ENCODE measurements around the gene WASL. TPM values are rescaled to one million over a fixed set of nuclear protein-coding genes. Genes with fewer than 3 reads are reported as not detected.

Gene WASL
- polyA plus RNA-seq, 1 donor from 2014 or later, result 22.5 TPM

DNA sequence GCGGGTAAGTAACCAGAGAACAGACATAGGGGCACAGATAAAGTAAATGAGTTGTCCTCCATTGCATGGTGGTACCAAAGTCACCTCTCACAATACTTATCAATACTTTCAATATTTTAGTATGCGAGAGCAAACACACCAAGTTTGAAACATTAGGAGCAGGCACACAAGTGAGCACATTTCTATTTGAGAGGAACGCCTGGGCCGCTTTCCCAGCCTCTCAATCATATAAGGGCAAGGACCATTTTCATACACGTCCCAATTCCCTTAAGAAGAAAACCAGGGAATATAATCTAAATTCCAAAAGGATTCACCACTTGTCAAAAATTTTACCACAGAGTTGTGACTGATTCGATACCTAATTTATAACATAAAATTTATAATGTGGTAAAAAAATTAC is 85.6 kb downstream of the WASL start:
- H2AFZ ChIP-seq (ENCODE audit: low read depth, low read length), result no peak overlapping the region
- no peaks in the 10 kb centered on the region for H3K36me3 ChIP-seq (ENCODE audit: insufficient read depth, low read length)
- no peaks in the 10 kb centered on the region for H3K9me3 ChIP-seq (ENCODE audit: low read length)
- H3K4me3 ChIP-seq (ENCODE audit: low read length), result no peak overlapping the region
- no peaks in the 10 kb centered on the region for H4K20me1 ChIP-seq (ENCODE audit: insufficient read depth)
- H3K4me2 ChIP-seq (ENCODE audit: low read length), result no peak overlapping the region
- no peak overlapping the region for H3K27ac ChIP-seq (ENCODE audit: low read length)
- H3K27me3 ChIP-seq (ENCODE audit: insufficient read depth, low read depth, low read length), result no peaks in the 10 kb centered on the region
- no peak for TF ChIP-seq SMC3 (conservative IDR thresholded peaks at IDR 0.05; ENCODE audit: poor library complexity)
- no peaks in the 10 kb centered on the region for H3K79me2 ChIP-seq (replicated peaks; ENCODE audit: insufficient read depth, low read length)
- H3F3A ChIP-seq (ENCODE audit: insufficient read depth, low read length, poor library complexity, severe bottlenecking), result no peaks in the 10 kb centered on the region
- no peaks in the 10 kb centered on the region for H3K9me2 ChIP-seq (ENCODE audit: insufficient read depth, low read length)
- no peak overlapping the region for H3K9ac ChIP-seq (ENCODE audit: low read length)

DNA sequence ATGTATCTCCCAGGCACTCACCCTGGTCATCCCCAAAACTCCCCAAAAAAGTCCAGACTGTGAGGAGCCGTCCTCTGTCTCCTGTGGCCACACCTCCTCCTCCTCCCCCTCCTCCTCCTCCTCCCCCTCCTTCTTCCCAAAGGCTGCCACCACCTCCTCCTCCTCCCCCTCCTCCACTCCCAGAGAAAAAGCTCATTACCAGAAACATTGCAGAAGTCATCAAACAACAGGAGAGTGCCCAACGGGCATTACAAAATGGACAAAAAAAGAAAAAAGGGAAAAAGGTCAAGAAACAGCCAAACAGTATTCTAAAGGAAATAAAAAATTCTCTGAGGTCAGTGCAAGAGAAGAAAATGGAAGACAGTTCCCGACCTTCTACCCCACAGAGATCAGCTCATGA is 86.0 kb downstream of the WASL start:
- Histone ChIP-seq H3K4me3 (ENCODE audit: low read length) (no peak overlapping the region), H3K79me2 (replicated peaks; ENCODE audit: insufficient read depth, low read length) (no peaks in the 10 kb centered on the region), H3K9me2 (ENCODE audit: insufficient read depth, low read length) (no peaks in the 10 kb centered on the region), H3K9ac (ENCODE audit: low read length) (no peak overlapping the region), H3F3A (ENCODE audit: insufficient read depth, low read length, poor library complexity, severe bottlenecking) (no peaks in the 10 kb centered on the region), H3K36me3 (ENCODE audit: insufficient read depth, low read length) (no peaks in the 10 kb centered on the region), H3K4me2 (ENCODE audit: low read length) (no peak overlapping the region), H3K27me3 (ENCODE audit: insufficient read depth, low read depth, low read length) (no peaks in the 10 kb centered on the region), H4K20me1 (ENCODE audit: insufficient read depth) (no peaks in the 10 kb centered on the region), H2AFZ (ENCODE audit: low read depth, low read length) (no peak overlapping the region), H3K27ac (ENCODE audit: low read length) (no peak overlapping the region), H3K9me3 (ENCODE audit: low read length) (no peaks in the 10 kb centered on the region)
- TF ChIP-seq RAD21 (conservative IDR thresholded peaks at IDR 0.05), result no peak

DNA sequence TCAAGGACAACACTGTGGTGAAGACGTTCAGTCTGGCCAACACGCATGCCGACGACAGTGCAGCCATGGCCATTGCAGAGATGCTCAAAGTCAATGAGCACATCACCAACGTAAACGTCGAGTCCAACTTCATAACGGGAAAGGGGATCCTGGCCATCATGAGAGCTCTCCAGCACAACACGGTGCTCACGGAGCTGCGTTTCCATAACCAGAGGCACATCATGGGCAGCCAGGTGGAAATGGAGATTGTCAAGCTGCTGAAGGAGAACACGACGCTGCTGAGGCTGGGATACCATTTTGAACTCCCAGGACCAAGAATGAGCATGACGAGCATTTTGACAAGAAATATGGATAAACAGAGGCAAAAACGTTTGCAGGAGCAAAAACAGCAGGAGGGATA is 86.5 kb downstream of the WASL start:
- no peaks in the 10 kb centered on the region for H3K27me3 ChIP-seq (ENCODE audit: insufficient read depth, low read depth, low read length)
- H4K20me1 ChIP-seq (ENCODE audit: insufficient read depth), result no peaks in the 10 kb centered on the region
- H3K9me2 ChIP-seq (ENCODE audit: insufficient read depth, low read length), result no peaks in the 10 kb centered on the region
- no peak overlapping the region for H3K4me2 ChIP-seq (ENCODE audit: low read length)
- no peak for TF ChIP-seq EZH2 (IDR thresholded peaks at IDR 0.05; ENCODE audit: borderline replicate concordance, insufficient read depth, low read length, poor library complexity, severe bottlenecking)
- TF ChIP-seq POLR2AphosphoS5 (IDR thresholded peaks at IDR 0.05), result no peak
- TF ChIP-seq, protein P1, sequence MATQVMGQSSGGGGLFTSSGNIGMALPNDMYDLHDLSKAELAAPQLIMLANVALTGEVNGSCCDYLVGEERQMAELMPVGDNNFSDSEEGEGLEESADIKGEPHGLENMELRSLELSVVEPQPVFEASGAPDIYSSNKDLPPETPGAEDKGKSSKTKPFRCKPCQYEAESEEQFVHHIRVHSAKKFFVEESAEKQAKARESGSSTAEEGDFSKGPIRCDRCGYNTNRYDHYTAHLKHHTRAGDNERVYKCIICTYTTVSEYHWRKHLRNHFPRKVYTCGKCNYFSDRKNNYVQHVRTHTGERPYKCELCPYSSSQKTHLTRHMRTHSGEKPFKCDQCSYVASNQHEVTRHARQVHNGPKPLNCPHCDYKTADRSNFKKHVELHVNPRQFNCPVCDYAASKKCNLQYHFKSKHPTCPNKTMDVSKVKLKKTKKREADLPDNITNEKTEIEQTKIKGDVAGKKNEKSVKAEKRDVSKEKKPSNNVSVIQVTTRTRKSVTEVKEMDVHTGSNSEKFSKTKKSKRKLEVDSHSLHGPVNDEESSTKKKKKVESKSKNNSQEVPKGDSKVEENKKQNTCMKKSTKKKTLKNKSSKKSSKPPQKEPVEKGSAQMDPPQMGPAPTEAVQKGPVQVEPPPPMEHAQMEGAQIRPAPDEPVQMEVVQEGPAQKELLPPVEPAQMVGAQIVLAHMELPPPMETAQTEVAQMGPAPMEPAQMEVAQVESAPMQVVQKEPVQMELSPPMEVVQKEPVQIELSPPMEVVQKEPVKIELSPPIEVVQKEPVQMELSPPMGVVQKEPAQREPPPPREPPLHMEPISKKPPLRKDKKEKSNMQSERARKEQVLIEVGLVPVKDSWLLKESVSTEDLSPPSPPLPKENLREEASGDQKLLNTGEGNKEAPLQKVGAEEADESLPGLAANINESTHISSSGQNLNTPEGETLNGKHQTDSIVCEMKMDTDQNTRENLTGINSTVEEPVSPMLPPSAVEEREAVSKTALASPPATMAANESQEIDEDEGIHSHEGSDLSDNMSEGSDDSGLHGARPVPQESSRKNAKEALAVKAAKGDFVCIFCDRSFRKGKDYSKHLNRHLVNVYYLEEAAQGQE (IDR thresholded peaks at IDR 0.05; ENCODE audit: borderline replicate concordance), result no peak
- no peak for TF ChIP-seq MXI1 (conservative IDR thresholded peaks at IDR 0.05; ENCODE audit: poor library complexity, severe bottlenecking)
- TF ChIP-seq RAD21 (conservative IDR thresholded peaks at IDR 0.05), result no peak
- TF ChIP-seq TAF1 (IDR thresholded peaks at IDR 0.05; ENCODE audit: low read depth), result no peak
- TF ChIP-seq, protein P2, sequence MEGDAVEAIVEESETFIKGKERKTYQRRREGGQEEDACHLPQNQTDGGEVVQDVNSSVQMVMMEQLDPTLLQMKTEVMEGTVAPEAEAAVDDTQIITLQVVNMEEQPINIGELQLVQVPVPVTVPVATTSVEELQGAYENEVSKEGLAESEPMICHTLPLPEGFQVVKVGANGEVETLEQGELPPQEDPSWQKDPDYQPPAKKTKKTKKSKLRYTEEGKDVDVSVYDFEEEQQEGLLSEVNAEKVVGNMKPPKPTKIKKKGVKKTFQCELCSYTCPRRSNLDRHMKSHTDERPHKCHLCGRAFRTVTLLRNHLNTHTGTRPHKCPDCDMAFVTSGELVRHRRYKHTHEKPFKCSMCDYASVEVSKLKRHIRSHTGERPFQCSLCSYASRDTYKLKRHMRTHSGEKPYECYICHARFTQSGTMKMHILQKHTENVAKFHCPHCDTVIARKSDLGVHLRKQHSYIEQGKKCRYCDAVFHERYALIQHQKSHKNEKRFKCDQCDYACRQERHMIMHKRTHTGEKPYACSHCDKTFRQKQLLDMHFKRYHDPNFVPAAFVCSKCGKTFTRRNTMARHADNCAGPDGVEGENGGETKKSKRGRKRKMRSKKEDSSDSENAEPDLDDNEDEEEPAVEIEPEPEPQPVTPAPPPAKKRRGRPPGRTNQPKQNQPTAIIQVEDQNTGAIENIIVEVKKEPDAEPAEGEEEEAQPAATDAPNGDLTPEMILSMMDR (IDR thresholded peaks at IDR 0.05; ENCODE audit: poor library complexity, severe bottlenecking), result no peak
- H3K4me3 ChIP-seq (ENCODE audit: low read length), result no peak overlapping the region
- no peak overlapping the region for H3K9ac ChIP-seq (ENCODE audit: low read length)
- H3K36me3 ChIP-seq (ENCODE audit: insufficient read depth, low read length), result no peaks in the 10 kb centered on the region
- H3K9me3 ChIP-seq (ENCODE audit: low read length), result no peaks in the 10 kb centered on the region
- H3K79me2 ChIP-seq (replicated peaks; ENCODE audit: insufficient read depth, low read length), result no peaks in the 10 kb centered on the region
- H3K27ac ChIP-seq (ENCODE audit: low read length), result no peak overlapping the region
- H2AFZ ChIP-seq (ENCODE audit: low read depth, low read length), result no peak overlapping the region
- H3F3A ChIP-seq (ENCODE audit: insufficient read depth, low read length, poor library complexity, severe bottlenecking), result no peaks in the 10 kb centered on the region

Data from neural cell (in vitro differentiated cells).